Erythroblast (primary cell): ENCODE data around the gene PICK1.

Experiments
- GATA1 ChIP-seq: IDR thresholded peaks from 2 replicates; pipeline ENCODE4 v1.6.1; 2011; ENCODE audit warnings: low read depth, mild to moderate bottlenecking, control low read depth, low read length, moderate library complexity
- POLR2A ChIP-seq: IDR thresholded peaks from 2 replicates; pipeline ENCODE4 v1.6.1; 2011; ENCODE audit warnings: mild to moderate bottlenecking, low read length

DNA sequence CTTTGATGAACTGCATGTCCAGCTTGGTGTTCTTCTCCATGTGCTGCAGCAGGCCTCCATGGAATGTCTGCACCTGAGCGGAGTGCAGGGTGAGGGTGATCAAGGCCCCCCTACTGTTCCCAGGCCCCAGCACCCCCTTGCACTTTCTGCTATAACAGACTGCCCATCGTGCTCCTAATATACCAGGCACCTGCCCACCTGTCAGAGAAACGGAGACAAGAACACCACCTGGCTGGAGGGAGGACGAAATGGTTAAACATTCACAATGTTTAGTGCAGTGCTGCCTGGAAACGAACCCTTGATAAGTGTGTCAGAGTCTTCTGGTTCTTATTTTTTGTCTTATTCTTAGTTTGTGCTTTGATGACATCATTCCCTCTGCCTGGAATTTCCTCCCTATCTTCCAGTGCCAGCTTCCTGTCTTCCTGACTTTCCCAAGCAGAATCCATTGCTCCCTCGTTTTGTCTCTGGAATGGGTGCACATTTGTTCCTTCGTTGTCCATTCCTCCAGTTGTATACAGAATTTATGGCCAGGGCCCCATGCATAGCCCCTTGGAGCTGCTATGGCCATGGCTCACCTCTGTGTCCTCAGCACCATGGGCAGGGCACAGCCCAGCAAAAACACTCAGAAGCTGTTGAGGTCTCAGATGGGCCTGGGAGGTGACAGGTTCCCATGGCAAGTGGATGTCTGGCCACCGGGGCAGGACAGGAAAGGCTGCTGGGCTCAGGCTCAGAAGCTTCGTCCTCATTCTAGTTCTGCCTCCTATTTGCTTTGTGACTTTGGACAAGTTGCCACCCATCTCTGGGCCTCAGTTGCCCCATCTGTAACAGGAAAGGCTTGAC is 41.4 kb downstream of the PICK1 start:
- no peak for TF ChIP-seq POLR2A
- TF ChIP-seq GATA1 = no peak
